ENCODE data around the gene UPK3BL1. TPM values are rescaled to one million over a fixed set of nuclear protein-coding genes. Genes with fewer than 3 reads are reported as not detected.
"Not testable (repeated sequence)": the region's sequence is repeated elsewhere in the genome, so short reads cannot be mapped to it uniquely, and the experiment has no call there.

Gene UPK3BL1
- total RNA-seq = 10 to 100 TPM in 3 of 4 donors, 1 to 10 TPM in 1; 8.8 to 43.9 (median 19.5) TPM

- not testable (repeated sequence) for TF ChIP-seq CTCF (IDR thresholded peaks at IDR 0.05; ENCODE audit: low read depth)
Observed at GRCh38 chr7:102642691-102643090, at the start of gene UPK3BL1. Gene UPK3BL1 (minus strand): TSS chr7:102642791. CDS start chr7:102642741, 50 bp downstream.

GRCh38 chr7:102671166-102671955 lies 28.8 kb upstream of the UPK3BL1 start, which contains the start of gene POLR2J2:
Gene POLR2J2 (minus strand): TSS chr7:102671663. CDS start chr7:102671601, 62 bp downstream.
- not testable (repeated sequence) for TF ChIP-seq CTCF (IDR thresholded peaks at IDR 0.05; ENCODE audit: low read depth)

- TF ChIP-seq CTCF (IDR thresholded peaks at IDR 0.05; ENCODE audit: low read depth) = not testable (repeated sequence)
Observed at GRCh38 chr7:102649924-102650323, 7.3 kb upstream of the UPK3BL1 start, which contains the start of gene SPDYE2B. Gene SPDYE2B (plus strand): TSS chr7:102650319. CDS start chr7:102652349, 2,030 bp downstream.

DNA sequence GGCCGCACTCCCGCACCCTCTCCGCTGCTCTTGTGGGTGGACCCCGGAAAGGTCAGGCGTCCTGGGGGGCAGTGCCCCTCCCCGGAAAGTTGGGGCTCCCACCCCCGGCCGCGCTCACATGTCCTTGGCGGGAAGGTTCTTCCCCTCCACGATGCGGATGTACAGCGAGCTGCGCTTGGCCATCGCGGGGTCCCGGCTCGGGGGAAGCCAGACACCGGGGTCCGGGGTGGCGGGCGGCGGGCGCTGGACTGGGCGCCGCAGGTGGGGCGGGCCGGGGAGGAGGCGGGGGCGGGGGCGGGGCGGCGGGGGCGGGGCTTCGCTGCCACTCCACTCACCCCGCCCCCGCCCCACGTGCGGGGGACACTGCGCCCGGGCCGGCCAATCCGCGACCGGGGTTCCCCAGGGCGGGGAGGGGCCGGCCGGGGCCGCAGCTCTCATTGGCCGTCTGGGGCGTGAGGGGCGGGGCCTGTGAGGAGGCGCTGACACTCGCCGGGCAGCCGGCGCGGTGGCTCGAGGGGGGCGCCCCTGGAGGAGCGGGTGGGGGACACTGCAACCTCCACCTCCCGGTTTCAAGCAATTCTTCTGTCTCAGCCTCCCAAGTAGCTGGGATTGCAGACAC lies 26.0 kb downstream of the UPK3BL1 start, which contains the start of gene RASA4:
RASA4 (minus strand) TSS at position 250 of the 619 bp plus-strand sequence; CDS start at position 183, 67 bp downstream.
- not testable (repeated sequence) for TF ChIP-seq CTCF (IDR thresholded peaks at IDR 0.05; ENCODE audit: low read depth)

Small RNA genes lying within 50 kb of the gene (small RNA-seq; reads per million reads assigned to genes)
- gene AC105052.3 = not detected
- gene UPK3BL1 = not detected

Other genes with a start within 250 kb of the UPK3BL1 start
- gene PRKRIP1, start 246.4 kb downstream of the UPK3BL1 start, total RNA-seq = 10 to 100 TPM; 14.3 to 39.7 (median 21.9) TPM
- 10 to 100 TPM in 1 of 4 donors, 1 to 10 TPM in 3; 2.0 to 26.0 (median 6.4) TPM for gene ORAI2, start 209.2 kb downstream of the UPK3BL1 start, total RNA-seq
- gene ALKBH4, start 177.9 kb downstream of the UPK3BL1 start, total RNA-seq = 10 to 100 TPM; 11.5 to 16.0 (median 13.2) TPM
- 1 to 10 TPM; 7.0 to 9.2 (median 8.1) TPM for gene LRWD1, start 177.8 kb downstream of the UPK3BL1 start, total RNA-seq
- 10 to 100 TPM; 11.7 to 25.8 (median 18.0) TPM for gene POLR2J, start 163.9 kb downstream of the UPK3BL1 start, total RNA-seq
- 10 to 100 TPM in 1 of 4 donors, 1 to 10 TPM in 3; 4.9 to 12.6 (median 9.0) TPM for gene RASA4B, start 125.0 kb downstream of the UPK3BL1 start, total RNA-seq
- 10 to 100 TPM in 1 of 4 donors, 1 to 10 TPM in 3; 2.7 to 12.7 (median 6.6) TPM for gene UPK3BL2, start 99.1 kb downstream of the UPK3BL1 start, total RNA-seq
- gene SPDYE2, start 91.6 kb downstream of the UPK3BL1 start, total RNA-seq = not detected
- gene POLR2J3, start 70.2 kb downstream of the UPK3BL1 start, total RNA-seq = 10 to 100 TPM; 10.7 to 27.5 (median 19.3) TPM
- gene RASA4, start 26.0 kb downstream of the UPK3BL1 start, total RNA-seq = 10 to 100 TPM; 19.9 to 60.6 (median 38.2) TPM
- gene SPDYE2B, start 7.5 kb upstream of the UPK3BL1 start, total RNA-seq = not detected
- 1 to 10 TPM; 1.3 to 9.8 (median 2.1) TPM for gene POLR2J2, start 28.9 kb upstream of the UPK3BL1 start, total RNA-seq
- 10 to 100 TPM; 13.2 to 18.7 (median 13.6) TPM for gene FAM185A, start 106.2 kb upstream of the UPK3BL1 start, total RNA-seq